ENCODE results near the gene UROS. TPM values are rescaled to one million over a fixed set of nuclear protein-coding genes. Genes with fewer than 3 reads are reported as not detected.

The UROS gene
- total and polyA plus RNA-seq, 2 of the 4 experiments (the other 2 are of a cell fraction) = 48.7 to 56.5 TPM

GRCh38 chr10:125865120-125865519 lies 42.1 kb upstream of the UROS start:
- in situ Hi-C loops (cut with MboI; ENCODE audit: low sequenced_read_pairs) = no loop called here
- CTCF ChIA-PET = interaction anchor here (0.6 to 0.7 kb wide), 3 partner anchors 25 to 508 kb away, joined by 3 read pairs; no protein-coding TSS in a partner anchor
- whole genome bisulfite sequencing, 2 experiments (ENCODE audit: extremely low coverage in 2 of 2, insufficient read length in 1 of 2) = 100% methylated on average over 1 of the region's 3 CpGs; no CpG with 5 or more reads in 1 of the 2 experiments

More at GRCh38 chr10:125865120-125865519, 42.1 kb upstream of the UROS start:
- Histone ChIP-seq H3K27ac (ENCODE audit: insufficient read depth, low read length) (no peak overlapping the region), H3K56ac (ENCODE audit: extremely low read depth, insufficient read depth, low read length) (no peak overlapping the region), H4K91ac (ENCODE audit: insufficient read depth, low read depth, low read length) (no peak overlapping the region), H2AK9ac (replicated peaks; ENCODE audit: low read depth, low read length, poor library complexity) (no peak overlapping the region), H3K36me3 (ENCODE audit: control insufficient read depth, insufficient read depth, low read length) (peaks cover 17% of the 10 kb centered on the region), H3K23ac (ENCODE audit: low read depth, low read length) (no peak overlapping the region), H3K4ac (ENCODE audit: low read depth, low read length) (no peak overlapping the region), H3K9me1 (ENCODE audit: insufficient read depth, low read length) (peaks cover 2% of the 10 kb centered on the region; the same call in 1 of the 2 replicates), H3K4me1 (ENCODE audit: control insufficient read depth, insufficient read depth, low read length) (peaks cover 2% of the 10 kb centered on the region; the same call in 1 of the 2 replicates), H2BK120ac (ENCODE audit: low read depth, low read length) (no peak overlapping the region), H4K20me1 (ENCODE audit: insufficient read depth, low read length) (peaks cover 4% of the 10 kb centered on the region; the same call in 1 of the 2 replicates), H3K4me3 (ENCODE audit: insufficient read depth, low read depth, low read length) (no peak overlapping the region), H3K79me1 (ENCODE audit: low read depth in 1 of 2, low read length in 2 of 2) (peaks cover 0 to 3% of the 10 kb centered on the region in 2 experiments; a peak in 2 of 4 replicates), H3K4me2 (ENCODE audit: low read depth, low read length) (no peak overlapping the region), H4K8ac (ENCODE audit: low read depth in 2 of 2, low read length in 2 of 2) (no peak overlapping the region), H2AK5ac (ENCODE audit: low read depth, low read length) (no peak overlapping the region), H3K18ac (ENCODE audit: low read depth, low read length) (no peak overlapping the region), H3K9me3 (ENCODE audit: control insufficient read depth, insufficient read depth, low read length) (no peaks in the 10 kb centered on the region), H3K9ac (ENCODE audit: low read depth, low read length) (no peak overlapping the region), H3K14ac (replicated peaks; ENCODE audit: low read depth, low read length) (no peak overlapping the region), H2BK15ac (ENCODE audit: low read depth, low read length) (no peak overlapping the region), H2BK5ac (ENCODE audit: low read depth, low read length, poor library complexity, severe bottlenecking) (no peak overlapping the region), H2AFZ (replicated peaks; ENCODE audit: low read length, poor library complexity) (no peak overlapping the region), H3K27me3 (ENCODE audit: control insufficient read depth, insufficient read depth, low read length) (no peaks in the 10 kb centered on the region), H4K5ac (ENCODE audit: low read depth, low read length) (no peak overlapping the region), H2BK20ac (ENCODE audit: low read depth, low read length) (no peak overlapping the region)
- intact Hi-C loops (cut with micrococcal nuclease) = loop anchor here (5.0 kb wide), 3 partner anchors 117 to 882 kb away; no protein-coding TSS in a partner anchor
- POLR2A ChIA-PET (ENCODE audit: unreplicated experiment) = no interaction called here
- DNase-seq (no peak), ATAC-seq (ENCODE audit: low read depth) (no peak)
- BruUV-seq (replicated peaks) = no TSS peak
- TF ChIP-seq MAFK (IDR thresholded peaks at IDR 0.05; ENCODE audit: low read depth, low read length) (peak; percentile 44), FOS (IDR thresholded peaks at IDR 0.05; ENCODE audit: low read depth, low read length) (no peak)
- dilution Hi-C loops (cut with HindIII; ENCODE audit: low sequenced_read_pairs, unreplicated experiment) = no loop called here

Measured in IMR-90 (cell line).